Glutamatergic neuron (in vitro differentiated cells): ENCODE results near the gene KRTAP24-1. TPM values are rescaled to one million over a fixed set of nuclear protein-coding genes. Genes with fewer than 3 reads are reported as not detected.

ENCODE experiments used
- DNase-seq: peaks from one replicate; pipeline ENCODE4 v3.0.0; 2022
- H3K27ac Mint-ChIP-seq: one replicate; pipeline ENCODE4 v1.8.0; 2020; ENCODE audit warnings: mild to moderate bottlenecking, mixed read lengths, inconsistent platforms; ENCODE audit not compliant: unreplicated experiment
- H3K27me3 Mint-ChIP-seq: one replicate; pipeline ENCODE4 v1.8.0; 2020; ENCODE audit warnings: mild to moderate bottlenecking, moderate library complexity, mixed read lengths, inconsistent platforms; ENCODE audit not compliant: unreplicated experiment
- H3K36me3 Mint-ChIP-seq: one replicate; pipeline ENCODE4 v1.8.0; 2020; ENCODE audit warnings: mild to moderate bottlenecking, mixed read lengths, inconsistent platforms; ENCODE audit not compliant: unreplicated experiment
- H3K4me1 Mint-ChIP-seq: one replicate; pipeline ENCODE4 v1.8.0; 2020; ENCODE audit warnings: mild to moderate bottlenecking, low read depth, mixed read lengths, inconsistent platforms; ENCODE audit not compliant: unreplicated experiment
- H3K4me3 Mint-ChIP-seq: one replicate; pipeline ENCODE4 v1.8.0; 2020; ENCODE audit warnings: mild to moderate bottlenecking, mixed read lengths, inconsistent platforms; ENCODE audit not compliant: unreplicated experiment
- H3K9me3 Mint-ChIP-seq: one replicate; pipeline ENCODE4 v1.8.0; 2020; ENCODE audit warnings: mild to moderate bottlenecking, moderate library complexity, mixed read lengths, inconsistent platforms; ENCODE audit not compliant: unreplicated experiment
- CTCF ChIP-seq: fragments of 200-600 bp; sonication (generic); IDR thresholded peaks from one replicate; pipeline ENCODE4 v1.5.0; 2021; ENCODE audit not compliant: partially characterized antibody, unreplicated experiment
- total RNA-seq: library from RNA; stranded (reverse); fragmentation: NEBNext Ultra II Directional; extraction: Animal tissue kit (Norgen Biotek cat#: 25700); gene quantifications from one replicate; pipeline ENCODE4 v1.2.1, GENCODE V29; 2021; ENCODE audit not compliant: unreplicated experiment

KRTAP24-1 gene
- total RNA-seq, 1 donor from 2014 or later: not detected

GRCh38 chr21:30251781-30252180 is 31.0 kb downstream of the KRTAP24-1 start:
- H3K27me3 Mint-ChIP-seq: no peaks in the 10 kb centered on the region
- no peak overlapping the region for H3K4me3 Mint-ChIP-seq
- no peak for TF ChIP-seq CTCF
- DNase-seq: no peak
- no peaks in the 10 kb centered on the region for H3K36me3 Mint-ChIP-seq
- H3K4me1 Mint-ChIP-seq: no peaks in the 10 kb centered on the region
- no peak overlapping the region for H3K27ac Mint-ChIP-seq
- H3K9me3 Mint-ChIP-seq: peaks cover 2% of the 10 kb centered on the region

DNA sequence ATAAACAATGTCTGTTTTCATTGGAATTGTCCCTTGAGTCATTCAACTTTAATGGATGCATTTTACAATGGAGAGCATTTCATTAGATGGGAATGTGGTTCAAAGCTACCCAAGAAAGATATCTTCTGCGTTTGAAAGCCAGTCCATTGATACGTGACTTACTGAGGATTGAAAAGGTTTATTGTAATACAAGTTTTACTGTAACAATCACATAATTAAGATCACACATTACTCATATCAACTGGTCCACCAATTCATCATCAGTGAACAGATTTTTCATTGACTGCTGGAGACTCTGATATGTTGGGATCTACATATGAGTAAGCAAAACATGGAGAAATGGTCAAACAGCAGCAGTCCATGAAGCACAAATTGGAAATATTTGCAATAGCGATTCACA is 32.8 kb downstream of the KRTAP24-1 start:
- no peaks in the 10 kb centered on the region for H3K4me1 Mint-ChIP-seq
- no peak overlapping the region for H3K27ac Mint-ChIP-seq
- H3K9me3 Mint-ChIP-seq: peaks cover 2% of the 10 kb centered on the region
- H3K36me3 Mint-ChIP-seq: no peaks in the 10 kb centered on the region
- H3K27me3 Mint-ChIP-seq: no peaks in the 10 kb centered on the region
- TF ChIP-seq CTCF: no peak
- no peak overlapping the region for H3K4me3 Mint-ChIP-seq
- no peak for DNase-seq

GRCh38 chr21:30248844-30249243 is 33.9 kb downstream of the KRTAP24-1 start:
- TF ChIP-seq CTCF: no peak
- no peak for DNase-seq
- H3K4me1 Mint-ChIP-seq: no peaks in the 10 kb centered on the region
- H3K27me3 Mint-ChIP-seq: no peaks in the 10 kb centered on the region
- H3K4me3 Mint-ChIP-seq: no peak overlapping the region
- H3K9me3 Mint-ChIP-seq: peaks cover 2% of the 10 kb centered on the region
- H3K27ac Mint-ChIP-seq: no peak overlapping the region
- no peaks in the 10 kb centered on the region for H3K36me3 Mint-ChIP-seq

DNA sequence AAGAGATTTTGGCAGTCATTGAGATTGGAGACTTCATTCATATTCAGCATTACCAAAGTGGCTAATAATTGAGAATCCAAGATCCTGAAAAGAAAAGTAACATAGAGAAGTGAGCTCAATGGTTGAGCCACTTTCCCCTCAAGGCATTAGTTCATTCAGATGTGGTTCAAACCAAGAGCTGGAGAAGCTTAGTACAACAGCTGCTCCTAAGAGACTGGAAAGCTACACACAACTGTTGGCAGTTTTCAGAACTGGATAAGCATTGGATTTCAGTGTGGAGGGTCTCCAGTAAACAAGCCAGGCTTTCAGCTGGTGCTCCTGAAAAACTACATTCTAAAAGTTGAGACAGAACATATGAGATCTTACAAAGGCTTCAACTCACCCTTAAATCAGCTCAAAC is 37.7 kb downstream of the KRTAP24-1 start:
- no peaks in the 10 kb centered on the region for H3K27me3 Mint-ChIP-seq
- H3K4me1 Mint-ChIP-seq: peaks cover 5% of the 10 kb centered on the region
- no peaks in the 10 kb centered on the region for H3K36me3 Mint-ChIP-seq
- no peak overlapping the region for H3K27ac Mint-ChIP-seq
- H3K4me3 Mint-ChIP-seq: no peak overlapping the region
- TF ChIP-seq CTCF: no peak
- no peak for DNase-seq
- peaks cover 2% of the 10 kb centered on the region for H3K9me3 Mint-ChIP-seq

- peaks cover 5% of the 10 kb centered on the region for H3K4me1 Mint-ChIP-seq
- H3K9me3 Mint-ChIP-seq: no peaks in the 10 kb centered on the region
- TF ChIP-seq CTCF: no peak
- H3K27me3 Mint-ChIP-seq: no peaks in the 10 kb centered on the region
- no peaks in the 10 kb centered on the region for H3K36me3 Mint-ChIP-seq
- H3K4me3 Mint-ChIP-seq: no peak overlapping the region
- H3K27ac Mint-ChIP-seq: no peak overlapping the region
- DNase-seq: no peak
Observed at GRCh38 chr21:30243691-30244090, 39.1 kb downstream of the KRTAP24-1 start.
